Endometrial microvascular endothelial cells (primary cell): ENCODE data around the gene ANAPC16. TPM values are rescaled to one million over a fixed set of nuclear protein-coding genes. Genes with fewer than 3 reads are reported as not detected.

Experiments
- in situ Hi-C: cut with HindIII; loops from 2 replicates; pipeline ENCODE4 v1.10.0; 2017; ENCODE audit warnings: low sequenced_read_pairs, low pct_unique_long_range_greater_than_20kb; ENCODE audit errors: inconsistent ontology term
- total RNA-seq: library from RNA; depleted of rRNA; stranded (reverse); fragments of >200 nt; gene quantifications from one replicate; pipeline ENCODE4 v1.2.3, GENCODE V29; 2015; ENCODE audit errors: inconsistent ontology term

ANAPC16 gene
- total RNA-seq: 45.6 TPM

GRCh38 chr10:72215611-72216549, at the start of gene ANAPC16, which contains the start of gene ASCC1:
Gene ANAPC16, plus strand, starts transcription at chr10:72216012. Its CDS starts 7,903 bp downstream, at chr10:72223915.
Gene ASCC1, minus strand, starts transcription at chr10:72216276. Its CDS starts 2,978 bp downstream, at chr10:72213298.
- in situ Hi-C loops: no loop called here

DNA sequence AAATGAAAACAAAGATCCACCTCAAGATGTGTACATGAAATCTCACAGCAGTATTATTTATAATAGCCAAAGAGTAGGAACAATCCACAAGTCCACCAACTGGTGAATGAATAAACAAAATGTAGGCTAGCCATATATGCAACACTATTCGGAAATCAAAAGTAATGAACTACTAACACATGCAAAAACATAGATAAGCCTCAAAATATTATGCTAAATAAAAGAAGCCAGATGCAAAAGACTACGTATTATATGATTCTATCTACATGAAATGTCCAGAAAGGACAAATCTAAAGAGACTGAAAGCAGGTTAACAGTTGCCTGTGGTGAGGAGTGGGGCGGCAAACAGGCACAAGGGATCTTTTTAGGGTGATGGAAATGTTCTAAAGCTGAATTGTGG, 48.7 kb upstream of the ANAPC16 start:
- in situ Hi-C loops: no loop called here

DNA sequence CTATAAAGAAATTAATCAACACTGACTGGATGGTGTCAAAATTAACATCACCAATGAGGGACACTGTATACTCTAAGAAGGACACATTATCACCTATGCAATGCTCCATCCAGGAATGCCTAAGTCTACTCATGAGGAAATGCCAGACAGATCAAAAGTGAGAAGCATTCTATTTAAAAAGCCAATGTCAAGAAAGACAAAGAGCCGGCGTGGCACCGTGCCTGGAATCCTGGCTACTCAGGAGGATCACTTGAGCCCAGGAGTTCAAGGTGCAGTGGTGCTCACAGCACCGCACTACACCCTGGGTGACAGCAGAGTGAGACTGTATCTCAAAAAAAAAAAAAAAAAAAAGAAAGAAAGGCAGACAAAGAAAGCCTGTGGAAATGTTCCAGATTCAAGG, 45.5 kb upstream of the ANAPC16 start:
- in situ Hi-C loops: no loop called here

DNA sequence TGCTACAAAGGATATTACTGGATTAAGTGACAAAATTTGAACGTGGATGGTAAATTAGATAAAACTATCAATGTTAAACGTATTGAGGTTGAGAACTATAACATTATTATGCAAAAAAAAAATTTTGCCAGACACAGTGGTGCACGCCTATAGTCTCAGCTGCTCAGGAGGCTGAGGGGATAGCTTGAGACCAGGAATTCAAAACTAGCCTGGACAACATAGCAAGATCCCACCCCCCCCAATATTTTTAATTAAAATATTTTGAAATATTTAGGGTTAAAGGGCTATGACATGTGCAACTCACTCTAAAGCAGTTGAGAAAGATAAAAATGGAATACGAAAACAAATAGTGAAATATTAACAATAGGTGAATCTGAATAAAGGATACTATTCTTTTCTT, 45.1 kb upstream of the ANAPC16 start:
- in situ Hi-C loops: no loop called here

- in situ Hi-C loops: no loop called here
Measured at GRCh38 chr10:72171175-72171630, 44.6 kb upstream of the ANAPC16 start.

- in situ Hi-C loops: no loop called here
Measured at GRCh38 chr10:72173262-72173618, 42.6 kb upstream of the ANAPC16 start.

DNA sequence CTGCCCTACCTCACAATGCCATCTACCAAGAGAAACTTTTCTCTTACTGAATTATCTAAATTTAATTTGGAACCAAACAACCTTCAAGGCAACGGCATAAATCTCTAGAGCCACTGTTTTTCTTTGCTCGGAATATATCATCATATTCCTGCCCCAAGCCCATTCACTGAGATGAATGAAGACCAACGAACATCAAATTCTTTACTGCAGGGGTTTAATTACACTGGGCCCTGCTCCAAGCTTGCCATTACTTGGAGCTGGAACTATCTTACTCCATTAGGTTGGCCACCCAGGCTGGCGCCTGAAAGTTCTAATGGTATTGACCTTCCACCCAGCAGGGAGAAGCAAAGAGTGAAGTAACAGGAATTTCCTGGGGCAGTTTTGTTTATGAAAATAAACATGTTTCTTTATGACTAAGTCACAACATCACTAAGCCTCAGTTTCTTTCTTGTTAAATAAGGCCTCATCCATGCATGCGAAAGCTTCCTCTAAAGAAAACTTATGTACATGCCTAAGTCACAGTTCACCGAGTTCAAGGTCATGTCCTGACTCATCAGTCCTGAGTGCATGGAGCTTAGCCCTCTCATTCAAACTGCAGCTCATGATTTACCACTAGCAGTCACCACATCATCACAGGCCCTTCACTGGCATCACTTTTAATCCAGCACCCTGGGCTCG, 42.1 kb upstream of the ANAPC16 start:
- in situ Hi-C loops: no loop called here

- in situ Hi-C loops: no loop called here
Measured at GRCh38 chr10:72174297-72174662, 41.5 kb upstream of the ANAPC16 start.

GRCh38 chr10:72175149-72175548, 40.7 kb upstream of the ANAPC16 start:
- in situ Hi-C loops: no loop called here

- in situ Hi-C loops: no loop called here
Measured at GRCh38 chr10:72176701-72177100, 39.1 kb upstream of the ANAPC16 start.

- in situ Hi-C loops: no loop called here
Measured at GRCh38 chr10:72177454-72177853, 38.4 kb upstream of the ANAPC16 start.

- in situ Hi-C loops: no loop called here
Measured at GRCh38 chr10:72184156-72184555, 31.7 kb upstream of the ANAPC16 start.

- in situ Hi-C loops: no loop called here
Measured at GRCh38 chr10:72186258-72186981, 29.4 kb upstream of the ANAPC16 start.

GRCh38 chr10:72186982-72187330, 28.9 kb upstream of the ANAPC16 start:
- in situ Hi-C loops: no loop called here

- in situ Hi-C loops: no loop called here
Measured at GRCh38 chr10:72194949-72195348, 20.9 kb upstream of the ANAPC16 start.

- in situ Hi-C loops: no loop called here
Measured at GRCh38 chr10:72200883-72201282, 14.9 kb upstream of the ANAPC16 start.

DNA sequence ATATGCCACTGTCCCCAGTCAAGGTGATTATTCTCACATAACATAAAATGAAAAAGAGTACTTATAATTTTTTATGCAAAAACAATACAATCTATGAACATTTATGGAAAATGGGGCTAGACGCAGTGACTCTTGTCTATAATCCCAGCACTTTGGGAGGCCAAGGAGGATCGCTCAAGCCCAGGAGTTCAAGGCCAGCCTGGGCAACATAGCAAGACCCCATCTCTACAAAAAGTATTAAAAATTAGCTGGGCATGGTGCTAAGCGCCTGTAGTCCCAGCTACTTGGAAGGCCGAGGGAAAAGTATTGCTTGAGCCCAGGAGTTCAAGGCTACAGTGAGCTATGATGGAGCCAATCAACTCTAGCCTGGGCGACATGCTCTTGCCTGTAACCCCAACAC, 14.5 kb upstream of the ANAPC16 start:
- in situ Hi-C loops: no loop called here

GRCh38 chr10:72204296-72204695, 11.5 kb upstream of the ANAPC16 start:
- in situ Hi-C loops: no loop called here

DNA sequence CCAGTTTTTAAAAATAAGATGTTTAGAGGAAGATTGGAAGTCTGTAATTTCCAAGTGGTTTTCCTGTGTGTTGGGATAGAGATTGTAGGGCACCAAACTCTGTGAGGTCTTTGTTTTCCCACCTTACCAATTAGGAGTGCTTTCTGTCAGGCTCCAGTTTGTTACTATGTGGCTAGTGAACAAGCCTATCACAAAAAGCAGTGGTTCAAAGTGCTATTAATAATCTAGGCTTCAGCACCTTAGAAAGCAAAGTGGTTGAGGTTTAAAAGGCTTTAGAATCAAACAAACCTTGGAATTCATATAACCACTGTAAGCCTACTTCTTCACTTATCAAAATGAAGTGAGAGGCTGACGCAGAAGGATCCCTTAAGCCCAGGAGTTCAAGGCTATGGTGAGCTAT, 11.1 kb upstream of the ANAPC16 start:
- in situ Hi-C loops: no loop called here
